ENCODE measurements around the gene RNF151.

- TF ChIP-seq CTCF (IDR thresholded peaks at IDR 0.05) (no peak), EZH2 (IDR thresholded peaks at IDR 0.05; ENCODE audit: borderline replicate concordance, insufficient read depth, low read depth, low read length, poor library complexity, severe bottlenecking) (no peak)
These were observed 5.0 kb upstream of the RNF151 start for GRCh38 chr16:1961651-1962067.

All from B cell (primary cell).